Activated CD4-positive, alpha-beta T cell treated with anti-CD3 and anti-CD28 coated beads, Interleukin-2, Interleukin-6, amounts not matched to agents 100 ng/mL and 50 ng/mL, durations not matched to agents 16 hours and 8 hours (primary cell): Measurements from ENCODE around the gene IL2RA.
"Not testable (repeated sequence)": the region's sequence is repeated elsewhere in the genome, so short reads cannot be mapped to it uniquely, and the experiment has no call there.

Source experiments
- DNase-seq: peaks from one replicate; pipeline ENCODE4 v3.0.0-alpha.2; 2020

Gene IL2RA

GRCh38 chr10:6011558-6011957 lies 50.6 kb downstream of the IL2RA start:
- DNase-seq, result no peak

- DNase-seq, result no peak
Measured at GRCh38 chr10:6010569-6010968, 51.6 kb downstream of the IL2RA start.

DNA sequence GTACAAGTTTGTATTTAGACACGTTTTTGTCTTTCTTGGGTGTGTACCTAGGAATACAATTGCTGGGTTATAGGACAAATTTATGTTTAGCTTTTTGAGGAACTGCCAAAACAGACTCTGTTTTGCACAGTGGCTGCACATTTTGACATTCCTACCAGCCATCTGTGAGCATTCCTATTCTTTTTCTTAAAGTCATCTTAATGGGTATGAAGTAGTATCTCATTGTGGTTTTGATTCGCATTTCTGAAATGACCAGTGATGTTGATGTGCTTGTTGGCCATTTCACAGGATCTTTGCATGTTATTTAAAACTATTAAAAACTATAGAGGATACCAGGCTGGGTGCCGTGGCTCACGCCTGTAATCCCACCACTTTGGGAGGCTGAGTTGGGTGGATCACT lies 52.2 kb downstream of the IL2RA start:
- DNase-seq, result no peak

GRCh38 chr10:6009150-6009549 lies 53.0 kb downstream of the IL2RA start:
- peak; percentile 49 for DNase-seq

DNA sequence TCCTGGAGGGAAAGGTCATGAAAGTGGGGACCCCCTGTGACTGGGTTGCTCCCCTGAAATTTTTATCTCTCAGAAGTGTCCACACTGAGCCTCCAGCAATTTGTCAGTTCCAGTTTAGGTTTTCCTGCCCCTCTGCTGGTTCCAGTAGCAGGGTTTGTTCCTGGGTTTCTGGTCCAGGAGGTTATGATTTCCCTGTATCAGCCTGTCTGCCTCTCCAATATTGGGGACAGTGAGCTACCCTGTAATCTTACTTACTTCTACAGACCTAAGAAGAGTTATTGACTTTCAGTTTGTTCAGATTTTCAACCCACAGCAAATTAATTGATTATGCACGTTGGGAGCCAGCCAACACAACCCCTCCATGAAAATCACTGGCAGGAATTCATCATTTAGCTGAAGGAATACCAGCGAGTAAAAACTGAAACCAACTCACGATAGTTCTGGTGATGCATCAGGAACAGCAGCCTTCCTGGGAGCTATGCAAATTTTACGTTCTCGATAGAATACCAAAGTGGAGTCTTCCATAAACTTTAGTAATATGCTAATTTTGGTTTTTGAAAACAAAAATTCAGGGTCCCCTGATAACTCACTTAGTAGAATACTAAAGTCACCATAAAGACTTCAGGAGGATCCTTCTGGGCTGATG lies 53.5 kb downstream of the IL2RA start:
- no peak for DNase-seq

- no peak for DNase-seq
Measured at GRCh38 chr10:6006991-6007390, 55.2 kb downstream of the IL2RA start.

- DNase-seq, result no peak
Measured at GRCh38 chr10:6006546-6006945, 55.6 kb downstream of the IL2RA start.

DNA sequence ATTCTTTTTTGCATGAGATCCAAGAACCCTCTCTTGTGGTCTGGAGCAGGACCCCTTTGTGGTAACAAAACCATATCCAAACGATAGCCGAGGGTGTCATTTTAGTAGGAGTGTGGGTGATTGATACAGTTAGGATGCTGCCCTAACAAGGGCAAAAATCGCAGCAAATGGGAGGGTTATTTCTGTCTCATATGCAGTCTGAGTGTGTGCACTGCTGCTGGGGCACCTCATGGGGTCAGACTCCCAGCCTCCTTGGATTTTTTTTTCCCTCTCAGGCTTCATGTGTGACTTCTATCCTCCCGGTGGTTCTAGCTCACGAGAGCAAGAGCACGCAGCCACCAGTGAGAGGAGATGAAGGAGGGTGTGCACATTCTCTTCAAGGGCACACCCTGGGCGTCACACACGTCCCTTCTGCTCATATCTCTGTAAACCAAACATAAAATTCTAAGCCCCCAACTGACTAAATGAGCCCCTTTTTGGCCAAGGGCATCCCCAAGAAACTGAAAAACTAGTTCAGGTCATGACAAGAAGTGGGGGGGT lies 56.2 kb downstream of the IL2RA start:
- DNase-seq, result no peak

- DNase-seq, result not testable (repeated sequence)
Measured at GRCh38 chr10:6005161-6005804, 56.9 kb downstream of the IL2RA start.

- DNase-seq, result peak; percentile 87
Measured at GRCh38 chr10:6002809-6003510, 59.2 kb downstream of the IL2RA start.

DNA sequence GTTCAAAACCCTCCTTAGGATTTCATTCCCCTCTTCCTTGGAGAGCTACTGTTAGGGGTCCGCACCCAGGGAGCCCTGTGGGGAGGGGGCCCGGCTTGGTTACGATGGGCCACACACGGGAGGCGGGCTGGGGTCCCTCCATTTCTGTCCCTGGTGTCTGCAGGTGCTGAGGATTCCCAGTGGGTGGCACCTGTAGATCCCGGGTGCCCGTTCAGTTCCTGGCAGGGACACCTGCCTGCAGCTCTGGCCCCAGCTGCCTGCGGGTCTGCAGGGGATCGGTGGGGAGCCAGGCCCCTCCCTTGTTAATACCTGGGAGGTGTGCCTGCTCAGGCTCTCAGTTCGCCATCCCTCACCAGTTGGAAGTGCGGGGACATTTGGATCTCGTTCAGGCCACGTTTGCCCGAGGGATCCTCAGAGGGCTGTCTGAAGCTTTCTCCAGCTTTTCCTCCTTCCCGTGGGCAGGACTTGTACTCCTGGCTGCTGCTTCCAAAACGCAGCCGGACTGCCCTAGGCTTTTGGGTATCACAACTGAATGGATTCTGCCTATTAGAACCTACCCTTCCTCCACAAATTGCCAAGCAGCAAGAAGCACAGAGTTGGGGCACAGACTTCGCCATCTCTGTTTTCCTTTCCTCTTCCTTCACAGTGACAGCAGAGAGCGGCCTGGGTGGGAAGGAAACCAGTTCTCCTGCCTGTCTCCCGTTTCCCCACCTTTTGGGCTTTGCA lies 62.6 kb downstream of the IL2RA start:
- no peak for DNase-seq

GRCh38 chr10:5996696-5997095 lies 65.5 kb downstream of the IL2RA start:
- no peak for DNase-seq

GRCh38 chr10:5992398-5992797 lies 69.8 kb downstream of the IL2RA start:
- DNase-seq, result no peak

- DNase-seq, result no peak
Measured at GRCh38 chr10:5991708-5992107, 70.5 kb downstream of the IL2RA start.

DNA sequence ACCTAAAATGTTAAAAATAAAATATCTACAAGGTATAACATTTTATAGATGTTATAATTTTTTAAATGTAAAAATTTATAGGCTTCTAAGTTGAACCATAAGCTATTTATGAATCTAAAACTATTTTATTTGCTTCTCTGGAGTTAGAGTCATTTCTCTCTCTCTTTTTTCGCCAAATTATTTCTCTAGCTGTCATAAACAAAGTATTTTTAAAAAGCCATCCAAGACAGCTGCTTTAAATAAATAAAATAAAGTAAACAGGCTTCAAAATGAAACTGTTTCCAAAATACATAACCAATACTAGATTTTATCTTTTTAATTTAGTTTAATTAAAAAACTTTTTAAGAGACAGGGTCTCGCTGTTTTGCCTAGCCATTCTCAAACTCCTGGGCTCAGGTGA lies 72.4 kb downstream of the IL2RA start:
- DNase-seq, result no peak

GRCh38 chr10:5988336-5988920 lies 73.7 kb downstream of the IL2RA start:
- DNase-seq, result no peak

DNA sequence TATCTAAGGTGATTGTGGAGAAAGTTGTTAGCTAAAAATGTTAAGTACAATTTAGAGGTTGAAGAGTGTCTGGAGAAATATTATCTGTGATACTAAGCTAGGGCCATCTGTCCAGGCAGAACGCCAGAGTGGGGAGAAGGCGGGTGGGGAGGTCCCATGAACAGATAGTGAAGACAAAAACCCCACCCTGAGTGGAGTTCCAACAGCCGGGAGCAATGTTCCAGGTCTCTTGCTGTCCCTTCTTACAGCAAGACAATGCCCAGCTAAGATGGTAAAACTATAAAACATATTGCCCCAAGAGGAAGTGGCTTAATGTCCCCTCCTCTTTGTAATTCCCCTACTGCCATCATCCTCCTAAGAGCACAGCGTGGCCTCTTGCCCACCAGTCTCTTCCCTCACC lies 74.4 kb downstream of the IL2RA start:
- no peak for DNase-seq

- no peak for DNase-seq
Measured at GRCh38 chr10:5985029-5985428, 77.1 kb downstream of the IL2RA start.

DNA sequence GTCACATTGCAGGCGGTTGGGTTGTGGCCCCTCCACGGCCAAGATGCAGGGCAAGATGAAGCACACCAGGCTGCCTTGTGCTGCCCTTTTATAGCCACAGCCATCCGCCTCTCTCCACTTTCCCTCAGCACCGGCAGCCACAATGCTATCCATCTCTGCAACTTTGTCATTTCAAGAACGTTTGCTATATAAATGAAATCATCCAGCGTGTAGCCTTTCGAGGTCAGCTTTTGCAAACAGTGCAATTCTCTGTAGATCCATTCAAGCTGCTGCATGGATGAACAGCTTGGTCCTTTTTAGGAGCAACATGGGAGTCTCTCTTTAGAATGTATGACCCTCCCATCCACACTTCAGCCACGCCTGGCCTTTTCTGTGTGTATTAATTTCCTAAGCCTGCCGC lies 78.4 kb downstream of the IL2RA start:
- no peak for DNase-seq

- no peak for DNase-seq
Measured at GRCh38 chr10:5981529-5981928, 80.6 kb downstream of the IL2RA start.

DNA sequence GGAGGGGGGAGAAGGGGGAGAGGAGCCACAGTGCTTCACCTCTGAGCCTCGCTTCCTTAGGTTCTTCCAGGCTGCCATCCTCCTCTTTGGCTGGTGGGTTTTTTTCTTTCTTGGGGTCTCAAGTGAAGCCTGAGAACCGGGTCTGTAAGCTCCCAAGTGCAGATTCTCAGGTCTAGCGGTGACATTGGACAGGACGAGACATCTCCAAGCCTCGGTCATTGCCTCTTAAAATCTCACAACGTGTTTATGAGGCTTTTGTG lies 84.0 kb downstream of the IL2RA start:
- no peak for DNase-seq

DNA sequence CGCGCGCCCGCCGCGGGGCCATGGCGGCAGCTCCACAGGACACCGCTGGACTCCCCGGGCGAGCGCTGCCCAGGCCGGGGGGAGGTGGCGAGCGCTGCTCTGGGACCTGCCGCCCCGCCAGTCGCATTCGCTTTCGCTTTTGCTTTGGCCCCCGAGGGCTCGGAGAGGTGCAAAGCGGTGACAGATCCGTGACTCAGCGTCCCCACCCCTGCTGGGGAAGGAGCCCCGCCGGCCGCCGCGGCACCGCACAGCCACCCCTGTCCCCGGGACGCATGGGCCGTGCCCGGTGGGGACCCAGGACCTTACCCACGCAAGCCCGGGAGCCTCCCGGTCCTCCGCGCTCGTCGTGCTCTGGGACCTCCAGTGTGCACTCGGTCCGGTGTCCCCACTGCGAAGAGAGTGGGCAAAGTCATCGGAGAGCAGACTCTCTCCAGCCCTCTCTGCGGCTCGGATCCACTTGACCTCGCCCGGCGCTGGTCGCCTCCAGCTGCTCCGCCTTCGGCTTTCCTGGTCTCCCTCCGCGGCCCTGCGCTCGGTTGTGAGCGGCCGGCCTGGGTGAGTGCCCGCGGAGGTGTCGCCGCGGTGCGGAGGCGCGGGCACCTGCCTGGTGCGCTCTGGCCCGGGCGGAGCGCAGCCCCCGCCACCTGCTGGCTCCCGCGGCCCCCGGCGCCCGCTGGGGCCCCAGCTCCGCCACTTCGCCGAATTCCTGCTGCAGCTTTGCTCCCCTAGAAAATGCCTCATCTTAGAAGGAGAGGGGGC lies 84.5 kb downstream of the IL2RA start, which contains the start of gene IL15RA:
Gene IL15RA (minus strand): TSS at position 73 of the 759 bp plus-strand sequence. CDS start 51 bp downstream, at position 22.
- peak; percentile 92 for DNase-seq
